A172 (cell line): ENCODE results near the gene DYTN. TPM values are rescaled to one million over a fixed set of nuclear protein-coding genes. Genes with fewer than 3 reads are reported as not detected.
"Not testable (repeated sequence)": the region's sequence is repeated elsewhere in the genome, so short reads cannot be mapped to it uniquely, and the experiment has no call there.

Experiments
- DNase-seq: peaks from one replicate; pipeline ENCODE4 v3.0.0-alpha.2; 2015; ENCODE audit warnings: low spot score
- total RNA-seq: library from RNA; depleted of rRNA; stranded (reverse); fragments of >200 nt; shearing (Covaris generic); gene quantifications from 2 replicates; pipeline ENCODE4 v1.2.3, GENCODE V29; 2014; rRNA removed

The DYTN gene, protein sequence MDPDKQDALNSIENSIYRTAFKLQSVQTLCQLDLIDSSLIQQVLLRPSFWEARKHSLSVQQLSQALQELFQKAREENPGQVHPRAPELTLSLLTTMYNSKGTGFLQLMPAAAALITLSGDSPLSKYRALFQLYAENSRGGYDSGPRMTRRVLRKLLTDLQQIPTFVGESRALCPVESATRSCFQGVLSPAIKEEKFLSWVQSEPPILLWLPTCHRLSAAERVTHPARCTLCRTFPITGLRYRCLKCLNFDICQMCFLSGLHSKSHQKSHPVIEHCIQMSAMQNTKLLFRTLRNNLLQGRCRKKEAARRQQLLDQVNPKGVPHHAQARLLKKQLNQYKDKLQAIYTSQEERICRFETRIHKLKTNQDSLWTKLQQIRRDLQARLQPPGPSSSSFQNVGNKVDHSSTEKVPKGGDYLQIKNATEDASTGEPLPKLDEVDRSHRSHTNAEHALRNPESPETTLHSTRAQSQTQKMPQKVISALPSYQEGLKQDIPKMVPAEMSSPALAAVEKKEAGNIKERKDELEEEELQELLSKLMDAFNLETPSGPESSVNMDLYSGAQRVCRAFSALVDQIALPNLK
- total RNA-seq = not detected in 2 replicates

DNA sequence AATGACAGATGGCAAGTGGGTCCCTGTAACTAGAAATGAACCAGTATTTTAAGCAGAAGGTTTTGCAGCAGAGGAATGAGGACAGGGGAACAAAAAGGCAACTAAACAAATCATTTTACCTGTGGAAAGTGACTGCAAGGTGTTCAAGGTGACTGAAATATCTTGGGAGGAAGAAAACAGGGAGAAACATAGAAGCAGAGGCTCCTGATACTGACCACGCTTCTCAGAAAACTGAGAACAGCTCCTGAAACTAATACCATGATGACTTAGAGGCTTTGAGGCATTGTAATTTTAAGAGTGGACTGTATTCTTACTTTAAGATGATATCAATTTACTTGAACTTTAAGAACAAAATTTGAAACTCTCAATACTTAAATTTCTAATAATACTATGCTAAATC lies at the start of gene DYTN:
Gene DYTN, minus strand, starts transcription at position 101 of the 400 bp plus-strand sequence. CDS start 117 bp downstream, outside the sequence.
- DNase-seq = no peak

DNA sequence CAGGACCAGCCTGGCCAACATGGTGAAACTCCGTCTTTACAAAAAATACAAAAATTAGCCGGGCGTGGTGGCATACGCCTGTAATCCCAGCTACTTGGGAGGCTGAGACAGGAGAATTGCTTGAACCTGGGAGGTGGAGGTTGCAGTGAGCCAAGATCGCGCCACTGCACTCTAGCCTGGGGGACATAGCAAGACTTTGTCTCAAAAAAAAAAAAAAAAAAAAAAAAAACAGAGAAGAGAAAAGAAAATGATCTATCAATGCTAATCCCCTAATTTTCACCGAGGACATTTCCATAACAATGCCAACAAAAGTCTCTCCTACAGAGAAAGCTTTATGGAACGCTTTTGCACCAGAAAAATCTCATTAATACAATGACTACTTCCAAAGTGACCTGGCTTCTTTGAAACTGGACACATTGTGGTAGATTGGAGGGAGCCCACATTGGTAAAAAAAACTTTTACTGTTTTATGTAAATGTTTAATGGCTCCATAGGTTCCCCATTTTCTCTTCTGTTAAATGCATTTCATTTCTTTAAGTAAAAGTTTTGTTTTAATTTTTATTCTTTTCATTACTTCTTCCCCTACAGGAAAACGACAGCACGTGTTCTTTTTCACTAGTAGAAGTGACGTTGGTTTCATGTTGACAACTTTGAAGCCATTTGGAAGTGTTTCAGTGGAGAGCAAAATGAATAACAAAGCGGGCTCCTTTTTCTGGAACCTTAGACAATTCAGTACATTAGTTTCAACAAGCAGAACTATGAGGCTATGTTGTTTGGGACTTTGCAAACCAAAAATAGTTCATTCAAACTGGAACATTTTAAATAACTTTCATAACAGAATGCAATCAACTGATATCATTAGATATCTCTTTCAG lies 48.1 kb upstream of the DYTN start:
- DNase-seq = no peak

DNA sequence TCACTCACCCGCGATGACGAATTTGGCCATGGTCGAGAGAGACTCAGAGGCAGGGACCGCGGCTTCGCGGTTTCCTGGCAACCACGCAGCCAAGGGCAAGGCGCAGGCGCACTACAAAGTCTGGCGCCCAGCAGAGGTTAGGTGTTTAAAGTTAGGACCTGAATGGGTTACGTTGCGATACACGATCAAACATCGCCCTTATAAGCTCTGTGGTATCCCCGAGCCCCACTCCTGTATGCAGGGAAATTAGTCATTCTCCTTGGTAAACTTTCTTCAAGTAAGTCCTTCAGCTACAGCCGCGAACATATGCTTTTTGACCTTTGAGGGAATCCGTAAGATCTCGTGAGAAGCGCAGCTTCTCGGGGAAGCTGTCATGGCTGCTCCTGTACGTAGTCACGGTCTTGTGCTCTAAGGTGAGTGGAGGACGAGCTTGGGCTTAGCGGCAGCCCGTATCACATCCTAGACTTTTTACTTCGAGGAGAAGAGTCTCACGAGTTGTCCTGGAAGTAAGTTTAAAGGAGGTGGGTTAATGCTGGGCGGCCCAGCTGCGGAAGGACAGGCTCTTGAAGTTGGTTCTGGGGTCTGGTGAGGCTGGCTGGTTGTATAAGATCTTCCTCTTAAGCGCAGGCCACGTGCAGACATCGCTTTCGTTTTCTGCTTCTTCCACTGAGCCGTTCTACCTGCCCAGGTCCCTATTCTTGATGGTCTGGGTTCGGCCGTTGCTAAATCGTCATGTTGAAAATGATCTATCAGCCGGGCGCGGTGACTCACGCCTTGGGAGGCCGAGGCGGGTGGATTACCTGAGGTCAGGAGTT lies 47.3 kb upstream of the DYTN start, which contains the start of the genes FASTKD2 and MDH1B:
Gene FASTKD2, plus strand, starts transcription at position 365 of the 815 bp plus-strand sequence. CDS start 1,088 bp downstream, outside the sequence.
Gene MDH1B, minus strand, starts transcription at position 87 of the 815 bp plus-strand sequence. Its CDS starts 57 bp downstream, at position 30.
- DNase-seq = peak; percentile 93

DNA sequence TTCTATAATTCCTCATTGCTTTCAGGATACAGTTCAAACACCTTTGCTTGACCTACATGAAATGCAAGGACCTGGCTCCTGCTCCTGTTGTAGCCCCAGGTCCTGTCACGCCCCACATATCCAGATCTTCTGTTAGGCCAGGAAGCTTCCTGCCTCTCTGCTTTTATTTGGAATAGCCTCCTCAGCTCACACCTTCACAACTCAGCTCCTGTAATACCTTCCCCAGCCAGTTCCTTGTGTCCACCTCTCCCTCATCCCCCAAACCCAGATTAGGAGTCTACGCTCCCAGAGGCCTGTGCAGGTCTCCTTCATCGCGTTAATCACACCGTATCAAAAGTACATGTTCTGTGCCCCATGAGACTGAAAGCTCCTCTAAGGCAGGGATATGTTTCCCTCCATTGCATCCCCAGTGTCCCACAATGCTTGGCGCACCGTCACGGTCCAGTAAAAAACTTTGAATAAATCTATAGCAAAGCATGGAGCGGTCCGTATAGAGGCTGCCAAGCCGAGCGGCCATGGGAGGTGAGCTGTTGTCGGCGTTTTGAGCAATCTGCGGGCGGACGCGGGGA lies 46.6 kb upstream of the DYTN start:
- peak; percentile 2 for DNase-seq

DNA sequence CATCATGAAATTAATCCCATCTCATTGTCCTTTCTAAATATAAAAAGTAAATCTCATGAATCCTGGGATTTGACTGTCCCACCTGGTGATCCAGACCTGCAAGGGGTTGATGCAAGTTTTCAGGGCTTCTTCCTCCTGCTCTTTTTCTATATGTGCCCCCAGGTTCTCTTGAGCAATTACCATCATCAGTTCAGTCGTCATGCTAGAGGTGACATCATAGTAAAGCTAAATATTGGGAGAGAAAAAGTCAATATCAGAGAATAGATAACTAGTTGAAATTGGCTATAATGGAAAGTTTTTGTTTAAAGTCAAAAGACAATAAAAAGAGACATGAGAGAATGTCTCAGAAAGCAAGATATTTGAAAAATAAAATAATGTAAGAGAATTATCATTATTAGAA lies 38.6 kb upstream of the DYTN start:
- no peak for DNase-seq

DNA sequence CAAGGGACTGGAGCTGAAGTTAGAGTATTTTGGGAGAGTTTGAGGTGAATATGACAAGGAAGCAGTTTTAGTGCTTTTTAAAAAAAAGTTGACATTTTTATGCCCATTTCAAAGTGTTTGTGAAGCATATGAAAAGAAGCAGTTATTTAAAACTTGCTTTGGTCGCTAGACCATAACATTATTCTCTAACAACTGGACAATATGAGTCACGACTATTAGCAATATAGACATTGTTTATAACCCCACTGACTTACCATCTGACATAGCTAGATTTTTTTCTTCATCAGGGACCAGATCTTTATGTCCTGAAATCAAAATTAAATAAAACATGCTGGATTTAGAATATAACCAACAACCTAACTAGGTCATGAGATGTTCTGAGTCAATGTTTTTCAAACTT lies 22.6 kb upstream of the DYTN start:
- no peak for DNase-seq

DNA sequence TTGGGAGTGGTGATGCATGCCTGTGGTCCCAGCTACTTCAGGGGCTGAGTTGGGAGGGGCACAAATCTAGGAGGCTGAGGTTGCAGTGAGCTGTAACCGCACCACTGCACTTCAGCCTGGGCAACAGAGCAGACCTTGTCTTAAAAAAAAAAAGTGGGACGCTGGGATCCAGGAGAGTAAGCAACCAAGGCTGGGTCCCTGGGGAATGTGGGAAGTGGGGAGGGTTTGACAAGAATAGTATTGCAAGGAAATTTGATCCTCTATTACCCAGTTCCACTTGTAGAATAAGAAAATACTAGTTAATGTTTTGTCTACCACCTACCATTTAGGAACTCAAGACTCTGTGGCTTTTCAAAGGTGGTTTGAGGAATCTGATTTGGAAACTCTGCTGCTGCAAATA lies 21.1 kb upstream of the DYTN start:
- no peak for DNase-seq

DNA sequence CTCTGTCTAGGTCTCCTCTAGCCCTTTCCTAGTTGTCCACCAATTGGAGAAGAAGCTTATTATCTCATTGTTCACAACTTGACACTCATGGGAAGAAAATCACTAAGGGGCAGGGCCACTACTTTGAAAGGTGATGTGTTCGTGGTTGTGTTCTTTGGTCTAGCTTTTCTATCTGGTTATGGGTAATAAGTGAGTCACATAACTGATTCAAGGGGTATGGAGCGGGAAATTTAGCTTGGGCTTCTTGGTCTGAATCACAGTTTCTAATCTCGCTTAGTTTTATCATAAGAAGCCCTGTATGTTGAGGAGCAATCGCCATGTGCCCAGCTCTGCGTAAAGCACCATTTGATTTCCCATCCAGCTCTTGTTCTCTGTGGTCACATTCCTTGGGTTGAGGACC lies 18.7 kb upstream of the DYTN start:
- DNase-seq = no peak

DNA sequence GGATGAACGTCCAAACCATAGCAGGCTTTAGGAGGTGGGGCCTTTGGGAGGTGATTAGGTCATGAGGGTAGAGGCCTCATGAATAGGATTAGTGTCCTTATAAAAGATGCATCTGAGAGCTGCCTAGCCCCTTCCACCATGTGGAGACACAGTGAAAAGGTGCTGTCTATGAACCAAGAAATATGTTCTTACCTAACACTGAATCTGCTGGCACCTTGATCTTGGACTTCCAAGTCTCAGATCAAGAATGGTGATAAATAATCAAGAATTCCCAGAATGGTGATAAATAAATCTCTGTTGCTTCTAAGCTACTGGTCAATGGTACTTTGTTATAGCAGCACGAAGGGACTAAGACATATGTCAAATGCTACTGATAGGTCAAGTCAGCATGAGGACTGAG lies 15.1 kb upstream of the DYTN start:
- no peak for DNase-seq

DNA sequence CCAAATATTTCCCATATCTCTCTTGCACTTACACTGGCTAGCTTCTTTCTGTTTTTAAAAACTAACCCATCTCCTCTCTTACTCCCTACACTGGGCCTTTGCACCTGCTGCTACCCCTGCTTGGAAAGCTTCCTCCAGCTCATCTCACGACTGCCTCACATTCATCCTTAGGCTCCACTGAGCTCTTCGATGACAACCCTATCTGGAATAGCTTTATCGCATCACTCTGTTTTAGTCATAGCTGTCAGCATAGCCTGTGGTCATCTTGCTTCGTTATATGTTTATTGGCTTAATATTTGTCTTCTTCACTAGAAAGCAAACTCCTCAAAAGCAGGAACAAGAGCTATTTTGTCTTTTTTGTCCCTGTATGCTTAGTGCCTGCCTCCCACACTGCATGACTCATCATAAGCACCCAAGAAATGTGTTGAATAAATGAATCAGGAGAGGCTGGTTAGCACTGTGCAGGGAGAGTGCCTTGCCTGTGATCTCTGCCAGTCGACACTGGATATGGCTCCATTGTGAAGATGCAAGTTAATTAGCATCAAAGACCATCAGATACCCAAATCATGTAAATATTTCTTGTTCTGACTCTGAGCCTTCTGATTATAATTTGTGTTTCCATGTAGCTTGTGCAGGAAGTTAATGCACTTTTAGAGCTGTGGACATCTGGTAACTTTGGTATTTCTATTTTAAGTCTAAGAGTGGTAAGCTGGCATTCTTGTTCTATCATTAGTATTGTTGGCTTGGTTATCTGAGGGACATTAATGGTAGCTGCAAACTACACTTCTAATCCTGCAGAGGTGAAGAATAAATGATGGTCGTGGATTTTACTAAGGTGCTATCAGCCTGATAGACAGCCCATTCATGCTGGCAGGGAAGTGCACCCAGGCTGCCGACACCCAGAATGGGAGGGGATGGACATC lies 10.3 kb upstream of the DYTN start:
- DNase-seq = peak; percentile 52

DNA sequence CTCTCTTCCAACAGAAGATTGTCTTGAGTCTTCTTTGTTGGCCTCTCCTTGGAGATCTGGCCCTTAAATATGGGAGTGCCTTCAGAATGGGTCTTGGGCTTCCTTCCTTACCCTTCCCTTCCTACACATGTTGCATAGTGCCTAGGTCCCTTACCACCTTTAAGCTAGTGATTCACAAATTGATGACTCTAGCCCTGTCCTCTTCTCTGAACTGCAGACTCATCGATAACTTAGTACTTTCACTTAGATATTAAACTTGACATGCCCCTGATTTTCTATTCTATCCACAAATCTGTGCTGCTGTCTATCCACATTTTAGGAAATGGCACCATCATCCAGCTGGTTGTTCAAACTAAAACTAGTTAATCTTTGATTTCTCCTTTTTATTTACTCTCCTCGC lies 9.1 kb upstream of the DYTN start:
- no peak for DNase-seq

DNA sequence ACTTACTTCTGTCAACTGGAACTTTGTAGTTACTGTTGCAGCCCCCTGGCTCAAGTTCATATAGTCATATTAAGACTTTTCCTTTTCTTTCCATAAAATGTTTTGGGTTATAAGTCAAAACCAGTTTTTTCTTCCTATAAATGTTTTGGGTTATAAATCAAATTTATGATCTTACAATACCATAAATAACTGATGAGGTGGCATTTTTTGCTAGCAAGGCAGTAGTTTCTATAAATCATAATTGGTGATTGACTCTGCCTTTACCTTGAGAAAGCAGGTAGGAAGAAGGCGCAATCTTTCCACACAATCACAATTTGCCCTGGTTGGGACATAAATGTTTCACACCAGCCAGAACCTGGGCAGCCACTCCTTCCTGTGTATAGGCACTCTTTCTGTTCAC lies 5.1 kb upstream of the DYTN start:
- DNase-seq = no peak

DNA sequence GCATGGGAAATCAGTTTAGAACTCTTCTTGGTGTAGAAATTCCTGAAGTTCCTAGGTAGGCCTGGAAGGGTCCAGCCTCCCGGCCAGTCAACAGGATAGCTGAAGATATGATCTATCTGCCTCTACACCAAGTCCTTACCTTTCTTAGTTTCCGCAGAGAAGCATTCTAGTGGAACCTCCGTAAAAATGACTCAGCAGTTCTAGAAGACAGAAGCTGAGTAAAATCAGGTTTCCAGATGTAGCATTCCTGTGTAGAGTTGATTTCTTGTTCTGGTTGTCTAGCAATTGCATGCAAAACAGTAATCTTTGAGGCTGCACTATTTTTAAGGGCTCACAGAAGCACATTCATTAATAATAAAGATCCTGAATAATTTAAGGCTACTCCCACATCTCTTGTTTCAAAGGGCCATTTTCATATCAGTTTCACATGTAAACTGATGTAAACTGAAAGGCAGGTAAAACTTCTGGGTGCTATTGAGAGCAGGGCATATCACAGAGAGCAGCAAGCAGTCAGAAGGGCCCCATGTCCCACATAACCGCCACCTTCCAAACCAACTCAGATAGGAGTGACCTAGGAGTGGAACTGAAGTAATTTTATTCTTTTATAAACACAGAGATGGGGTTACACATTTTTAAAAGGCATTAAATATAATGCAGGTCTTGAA lies 3.2 kb upstream of the DYTN start:
- no peak for DNase-seq

DNA sequence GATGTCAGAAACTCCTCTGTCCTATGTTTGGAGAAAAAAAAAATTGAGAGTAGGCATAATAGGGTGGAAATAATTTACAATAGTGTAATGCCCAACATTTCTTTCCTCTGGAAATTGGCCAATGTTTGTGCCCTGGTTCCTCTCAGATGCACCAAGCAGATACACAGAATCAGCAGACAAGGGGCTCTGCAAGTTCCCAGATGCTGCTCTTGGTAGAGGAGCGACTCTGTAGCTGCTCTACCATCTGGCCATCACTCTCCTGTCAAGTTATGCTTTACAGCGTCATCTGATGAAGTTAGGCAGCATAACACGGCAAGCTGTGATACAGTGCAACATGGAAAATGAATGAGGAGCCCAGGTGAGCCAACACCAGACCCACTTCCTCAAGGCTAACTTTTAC lies 1.6 kb downstream of the DYTN start:
- no peak for DNase-seq

DNA sequence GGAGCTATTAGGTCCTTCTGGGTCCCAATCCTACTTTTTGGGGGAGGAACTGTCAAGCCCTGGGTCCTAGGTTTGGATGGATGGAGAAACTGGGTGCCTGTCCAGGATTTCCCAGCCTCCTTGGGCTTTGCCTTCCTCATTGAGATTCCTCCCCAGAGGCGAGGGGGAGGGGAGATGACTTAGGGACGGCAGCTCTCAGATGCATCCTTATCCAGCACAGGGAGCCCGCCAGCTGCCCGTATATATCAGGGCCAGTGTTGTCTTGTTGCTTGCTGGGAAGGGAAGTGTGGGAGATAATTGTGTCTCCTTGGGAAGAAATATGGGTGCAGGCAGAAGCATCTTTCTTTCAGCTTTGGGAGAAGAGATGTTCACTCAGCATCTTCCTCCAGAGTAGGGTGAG lies 3.0 kb downstream of the DYTN start:
- not testable (repeated sequence) for DNase-seq

DNA sequence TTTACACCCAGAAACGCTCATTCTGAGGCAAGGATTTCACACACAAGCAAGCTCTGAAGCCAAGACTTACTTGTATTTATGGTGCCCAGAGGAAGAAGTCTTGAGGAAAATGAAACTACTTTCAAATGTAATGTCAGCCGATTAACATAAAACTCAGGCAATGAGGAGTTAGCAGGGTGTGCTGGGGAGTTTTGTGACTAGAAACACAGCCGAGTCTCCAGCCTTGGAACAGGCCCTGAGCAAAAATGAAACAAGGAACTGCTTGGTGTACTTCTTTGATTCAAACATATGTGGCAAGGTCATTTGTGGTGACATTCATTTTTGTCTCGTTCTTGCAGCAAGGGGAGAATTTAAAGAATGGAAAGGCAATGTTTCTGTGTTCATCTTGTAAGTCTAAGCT lies 4.5 kb downstream of the DYTN start:
- DNase-seq = no peak

DNA sequence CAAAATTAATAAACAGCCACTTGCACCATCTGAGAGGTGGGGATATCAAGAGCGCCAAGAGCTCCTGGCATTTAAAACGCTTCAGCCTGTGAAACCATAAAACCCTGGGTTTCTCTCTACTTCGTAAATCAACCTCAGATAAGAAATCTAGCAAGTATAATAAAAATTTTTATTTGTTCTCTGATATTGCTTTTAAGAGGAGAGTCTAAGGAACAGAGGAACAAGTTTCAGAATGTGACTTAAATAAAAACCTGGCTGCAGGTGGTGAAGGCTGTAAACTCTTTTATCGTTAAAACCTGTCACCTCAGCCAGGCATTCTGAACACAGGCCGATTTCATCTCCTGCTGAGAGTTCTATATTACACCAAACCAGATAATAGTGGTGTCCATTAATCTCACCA lies 9.9 kb downstream of the DYTN start:
- no peak for DNase-seq

DNA sequence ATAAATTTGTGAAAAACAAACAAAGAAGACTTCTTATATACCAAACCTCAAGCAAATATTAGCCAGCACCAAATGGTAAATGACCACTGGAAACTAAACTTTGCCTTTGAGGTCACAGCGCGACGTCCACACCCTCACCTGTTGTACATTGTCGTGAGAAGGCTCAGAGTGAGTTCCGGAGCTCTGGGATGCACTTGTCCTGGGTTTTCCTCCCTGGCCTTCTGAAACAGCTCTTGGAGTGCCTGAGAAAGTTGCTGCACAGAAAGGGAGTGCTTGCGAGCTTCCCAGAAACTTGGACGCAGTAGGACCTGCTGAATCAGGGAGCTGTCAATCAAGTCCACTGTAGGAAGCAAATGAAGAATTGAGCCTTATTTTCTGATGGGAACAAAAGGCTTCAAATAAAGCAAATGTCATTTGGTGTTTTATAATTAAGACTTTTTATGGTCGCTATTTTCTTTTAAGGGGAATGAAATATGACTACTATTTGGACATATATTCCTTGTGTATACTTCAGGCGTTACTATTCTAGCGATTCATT lies 11.0 kb downstream of the DYTN start:
- no peak for DNase-seq

DNA sequence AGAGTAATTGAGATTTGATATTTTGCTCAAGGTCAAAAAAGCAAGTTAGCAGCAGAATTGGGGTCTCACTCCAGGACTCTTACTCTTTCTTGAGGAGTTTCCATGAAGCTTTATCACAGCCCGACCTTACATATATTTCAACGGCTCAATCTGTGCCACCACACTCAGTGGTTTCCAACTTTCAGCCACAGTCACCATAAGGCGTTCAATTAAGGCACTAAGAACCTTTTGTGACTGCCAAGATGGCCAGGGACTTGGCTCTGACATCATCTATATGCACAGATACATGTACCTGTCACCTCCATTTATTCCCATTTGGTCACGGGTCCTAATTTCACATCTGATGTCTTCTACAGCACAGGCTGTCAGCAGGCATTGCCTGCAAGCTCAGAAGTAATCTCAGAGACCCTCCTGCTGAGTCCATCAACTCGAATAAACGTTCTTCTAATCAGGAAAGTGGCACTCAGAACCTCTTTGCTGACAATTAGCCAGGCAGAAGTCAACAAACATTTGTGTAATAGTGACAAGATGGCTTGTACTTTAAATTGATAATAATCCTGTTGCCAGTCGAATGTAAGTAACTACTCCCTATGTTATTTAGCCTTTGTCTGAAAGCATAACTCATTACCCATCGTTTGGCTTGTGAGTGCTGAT lies 16.1 kb downstream of the DYTN start:
- no peak for DNase-seq
